Measurements from ENCODE around the gene MRPL17. TPM values are rescaled to one million over a fixed set of nuclear protein-coding genes. Genes with fewer than 3 reads are reported as not detected.

The MRPL17 gene
- total and polyA plus RNA-seq, 10 of the 15 experiments (the other 5 are each of a cell fraction or from before 2014, with no cell fraction given): 60.3 to 171 (median 94.8) TPM

DNA sequence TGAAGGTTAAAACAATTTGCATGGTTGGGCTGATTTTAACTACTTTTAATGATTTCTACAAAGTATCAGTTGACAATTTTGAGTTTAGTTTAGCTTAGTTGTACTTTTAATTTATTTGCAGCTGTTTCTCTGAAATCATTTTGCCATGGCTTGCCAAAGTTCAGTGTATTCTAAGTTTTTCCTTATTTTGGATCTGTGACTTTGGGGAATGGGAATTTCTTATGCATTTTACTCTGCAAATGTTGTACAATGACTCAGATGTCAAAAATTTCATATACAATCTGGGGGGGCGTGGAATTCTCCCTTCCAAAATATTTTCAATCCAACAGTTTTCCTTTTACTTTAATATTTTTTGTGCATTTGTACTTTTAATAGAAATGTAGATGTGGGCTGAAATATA is 18.6 kb downstream of the MRPL17 start:
- no peaks in the 10 kb centered on the region for H3K27me3 ChIP-seq (replicated peaks in 1 of 2; ENCODE audit: control insufficient read depth in 2 of 2, insufficient read depth in 2 of 2, low read length in 1 of 2)
- POLR2A ChIA-PET: interaction anchor here (1.3 kb wide), 1 partner anchor 19 kb away, joined by 3 read pairs; the partner anchor contains the start of gene MRPL17
- no peak overlapping the region for H2AFZ ChIP-seq (ENCODE audit: control insufficient read depth, low read depth, low read length)
- H3K36me3 ChIP-seq (ENCODE audit: control insufficient read depth in 2 of 2, insufficient read depth in 2 of 2, low read length in 1 of 2): no peaks in the 10 kb centered on the region
- DNase-seq (ENCODE audit: low read depth, low spot score) (no peak), ATAC-seq (no peak), FAIRE-seq (no peak)
- H3K79me2 ChIP-seq (ENCODE audit: control insufficient read depth, insufficient read depth, low read length): no peaks in the 10 kb centered on the region
- no peak overlapping the region for H3K4me3 ChIP-seq
- no peak overlapping the region for H3K9ac ChIP-seq (ENCODE audit: control insufficient read depth, insufficient read depth, low read length)
- H3K9me3 ChIP-seq (replicated peaks; ENCODE audit: control insufficient read depth, insufficient read depth, low read length): no peaks in the 10 kb centered on the region
- RAD21 ChIA-PET (ENCODE audit: unreplicated experiment): no interaction called here
- CTCF ChIA-PET: interaction anchor here (0.6 to 1.1 kb wide), 3 partner anchors 10 to 90 kb away, joined by 3 read pairs; no protein-coding TSS in a partner anchor
- WGBS (ENCODE audit: insufficient coverage, insufficient replicate concordance, low lambda C conversion rate, missing lambda C conversion rate): 0% methylated on average over 1 of the region's 1 CpG
- H3K4me2 ChIP-seq (ENCODE audit: control insufficient read depth, insufficient read depth): no peak overlapping the region
- no peak overlapping the region for H3K27ac ChIP-seq (ENCODE audit: control insufficient read depth, insufficient read depth)
- no TSS peak for BruUV-seq (replicated peaks)
- in situ Hi-C loops (cut with MboI) (no loop called here), intact Hi-C loops (cut with micrococcal nuclease; ENCODE audit: unreplicated experiment) (no loop called here)
- H4K20me1 ChIP-seq (ENCODE audit: control insufficient read depth, insufficient read depth): no peaks in the 10 kb centered on the region
- H3K4me1 ChIP-seq (ENCODE audit: control insufficient read depth, insufficient read depth, low read length): no peaks in the 10 kb centered on the region
- SMC1A ChIA-PET (ENCODE audit: uncharacterized antibody, unreplicated experiment): interaction anchor here (0.9 to 1.3 kb wide), 2 partner anchors 46 to 285 kb away, joined by 3 to 4 read pairs; partner anchors contain the start of gene TPP1
- TF ChIP-seq PAX8 (IDR thresholded peaks at IDR 0.05) (no peak), MXI1 (IDR thresholded peaks at IDR 0.05; ENCODE audit: low read depth, low read length) (no peak), POLR2AphosphoS5 (IDR thresholded peaks at IDR 0.05; ENCODE audit: low read length) (no peak)

DNA sequence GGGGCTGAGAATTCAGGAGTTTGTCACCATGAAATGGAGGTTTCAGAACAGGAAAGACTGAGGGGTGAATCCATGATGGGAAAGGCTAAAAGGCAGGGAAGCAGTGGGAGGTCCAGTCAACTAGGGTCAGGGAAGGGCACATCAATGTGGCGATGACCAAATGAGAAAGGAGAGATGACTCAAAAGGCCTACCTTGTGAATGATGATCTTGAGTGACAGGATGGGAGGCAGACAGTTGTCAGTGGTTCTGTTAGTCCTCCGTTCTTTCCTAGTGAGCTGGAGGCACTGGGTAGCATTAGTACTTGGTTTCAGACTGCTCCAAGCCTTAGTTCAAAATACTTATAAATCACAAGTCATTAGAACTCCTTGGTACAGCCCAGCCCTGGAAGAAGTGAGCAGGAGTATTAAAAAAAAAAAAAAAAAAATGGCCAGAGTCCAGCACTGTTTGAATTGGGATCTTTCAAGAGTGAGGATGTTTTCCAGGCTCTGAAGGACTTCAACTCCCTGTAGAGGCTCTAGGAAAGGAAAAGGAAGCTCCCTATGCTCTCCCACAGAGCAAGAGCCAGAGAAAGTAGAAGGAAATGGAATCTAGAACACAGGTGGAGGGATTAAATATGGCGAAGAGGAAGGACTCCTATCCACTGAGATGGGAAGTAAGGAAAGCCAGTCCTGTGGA is 19.2 kb downstream of the MRPL17 start:
- H2AFZ ChIP-seq (ENCODE audit: control insufficient read depth, low read depth, low read length): peak overlapping the region; percentile 31; the same call in 1 of the 2 replicates
- no peaks in the 10 kb centered on the region for H4K20me1 ChIP-seq (ENCODE audit: control insufficient read depth, insufficient read depth)
- H3K27me3 ChIP-seq (replicated peaks in 1 of 2; ENCODE audit: control insufficient read depth in 2 of 2, insufficient read depth in 2 of 2, low read length in 1 of 2): no peaks in the 10 kb centered on the region
- TF ChIP-seq, protein P1, sequence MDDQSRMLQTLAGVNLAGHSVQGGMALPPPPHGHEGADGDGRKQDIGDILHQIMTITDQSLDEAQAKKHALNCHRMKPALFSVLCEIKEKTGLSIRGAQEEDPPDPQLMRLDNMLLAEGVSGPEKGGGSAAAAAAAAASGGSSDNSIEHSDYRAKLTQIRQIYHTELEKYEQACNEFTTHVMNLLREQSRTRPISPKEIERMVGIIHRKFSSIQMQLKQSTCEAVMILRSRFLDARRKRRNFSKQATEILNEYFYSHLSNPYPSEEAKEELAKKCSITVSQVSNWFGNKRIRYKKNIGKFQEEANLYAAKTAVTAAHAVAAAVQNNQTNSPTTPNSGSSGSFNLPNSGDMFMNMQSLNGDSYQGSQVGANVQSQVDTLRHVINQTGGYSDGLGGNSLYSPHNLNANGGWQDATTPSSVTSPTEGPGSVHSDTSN (IDR thresholded peaks at IDR 0.05; ENCODE audit: insufficient replicate concordance, low read depth, low read length): peak; percentile 10
- TF ChIP-seq, protein P2, sequence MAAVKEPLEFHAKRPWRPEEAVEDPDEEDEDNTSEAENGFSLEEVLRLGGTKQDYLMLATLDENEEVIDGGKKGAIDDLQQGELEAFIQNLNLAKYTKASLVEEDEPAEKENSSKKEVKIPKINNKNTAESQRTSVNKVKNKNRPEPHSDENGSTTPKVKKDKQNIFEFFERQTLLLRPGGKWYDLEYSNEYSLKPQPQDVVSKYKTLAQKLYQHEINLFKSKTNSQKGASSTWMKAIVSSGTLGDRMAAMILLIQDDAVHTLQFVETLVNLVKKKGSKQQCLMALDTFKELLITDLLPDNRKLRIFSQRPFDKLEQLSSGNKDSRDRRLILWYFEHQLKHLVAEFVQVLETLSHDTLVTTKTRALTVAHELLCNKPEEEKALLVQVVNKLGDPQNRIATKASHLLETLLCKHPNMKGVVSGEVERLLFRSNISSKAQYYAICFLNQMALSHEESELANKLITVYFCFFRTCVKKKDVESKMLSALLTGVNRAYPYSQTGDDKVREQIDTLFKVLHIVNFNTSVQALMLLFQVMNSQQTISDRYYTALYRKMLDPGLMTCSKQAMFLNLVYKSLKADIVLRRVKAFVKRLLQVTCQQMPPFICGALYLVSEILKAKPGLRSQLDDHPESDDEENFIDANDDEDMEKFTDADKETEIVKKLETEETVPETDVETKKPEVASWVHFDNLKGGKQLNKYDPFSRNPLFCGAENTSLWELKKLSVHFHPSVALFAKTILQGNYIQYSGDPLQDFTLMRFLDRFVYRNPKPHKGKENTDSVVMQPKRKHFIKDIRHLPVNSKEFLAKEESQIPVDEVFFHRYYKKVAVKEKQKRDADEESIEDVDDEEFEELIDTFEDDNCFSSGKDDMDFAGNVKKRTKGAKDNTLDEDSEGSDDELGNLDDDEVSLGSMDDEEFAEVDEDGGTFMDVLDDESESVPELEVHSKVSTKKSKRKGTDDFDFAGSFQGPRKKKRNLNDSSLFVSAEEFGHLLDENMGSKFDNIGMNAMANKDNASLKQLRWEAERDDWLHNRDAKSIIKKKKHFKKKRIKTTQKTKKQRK (IDR thresholded peaks at IDR 0.05; ENCODE audit: low read depth, low read length): no peak
- TF ChIP-seq CEBPB (IDR thresholded peaks at IDR 0.05; ENCODE audit: borderline replicate concordance in 1 of 2, low read depth in 2 of 2, low read length in 2 of 2) (no peak), ZNF24 (IDR thresholded peaks at IDR 0.05) (no peak)
- TF ChIP-seq, protein P3, sequence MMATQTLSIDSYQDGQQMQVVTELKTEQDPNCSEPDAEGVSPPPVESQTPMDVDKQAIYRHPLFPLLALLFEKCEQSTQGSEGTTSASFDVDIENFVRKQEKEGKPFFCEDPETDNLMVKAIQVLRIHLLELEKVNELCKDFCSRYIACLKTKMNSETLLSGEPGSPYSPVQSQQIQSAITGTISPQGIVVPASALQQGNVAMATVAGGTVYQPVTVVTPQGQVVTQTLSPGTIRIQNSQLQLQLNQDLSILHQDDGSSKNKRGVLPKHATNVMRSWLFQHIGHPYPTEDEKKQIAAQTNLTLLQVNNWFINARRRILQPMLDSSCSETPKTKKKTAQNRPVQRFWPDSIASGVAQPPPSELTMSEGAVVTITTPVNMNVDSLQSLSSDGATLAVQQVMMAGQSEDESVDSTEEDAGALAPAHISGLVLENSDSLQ (IDR thresholded peaks at IDR 0.05): peak; percentile 55
- DNase-seq (ENCODE audit: low read depth, low spot score): no peak
- in situ Hi-C loops (cut with MboI) (no loop called here), intact Hi-C loops (cut with micrococcal nuclease; ENCODE audit: unreplicated experiment) (no loop called here)
- POLR2A ChIA-PET: interaction anchor here (1.3 kb wide), 1 partner anchor 19 kb away, joined by 3 read pairs; the partner anchor contains the start of gene MRPL17
- FAIRE-seq: no peak
- H3K4me2 ChIP-seq (ENCODE audit: control insufficient read depth, insufficient read depth): no peak overlapping the region
- no TSS peak for BruUV-seq (replicated peaks)
- SMC1A ChIA-PET (ENCODE audit: uncharacterized antibody, unreplicated experiment): interaction anchor here (0.9 to 1.3 kb wide), 2 partner anchors 45 to 285 kb away, joined by 3 to 4 read pairs; partner anchors contain the start of gene TPP1
- CTCF ChIA-PET: interaction anchor here (0.6 to 1.1 kb wide), 4 partner anchors 11 to 90 kb away, joined by 3 read pairs; no protein-coding TSS in a partner anchor
- RAD21 ChIA-PET (ENCODE audit: unreplicated experiment): no interaction called here
- no peak overlapping the region for H3K27ac ChIP-seq (ENCODE audit: control insufficient read depth, insufficient read depth)
- H3K79me2 ChIP-seq (ENCODE audit: control insufficient read depth, insufficient read depth, low read length): no peaks in the 10 kb centered on the region
- no peaks in the 10 kb centered on the region for H3K4me1 ChIP-seq (ENCODE audit: control insufficient read depth, insufficient read depth, low read length)
- WGBS (ENCODE audit: insufficient coverage, insufficient replicate concordance, low lambda C conversion rate, missing lambda C conversion rate): 100% methylated on average over 2 of the region's 3 CpGs
- no peak for ATAC-seq
- no peaks in the 10 kb centered on the region for H3K36me3 ChIP-seq (ENCODE audit: control insufficient read depth in 2 of 2, insufficient read depth in 2 of 2, low read length in 1 of 2)
- no peak overlapping the region for H3K4me3 ChIP-seq
- H3K9ac ChIP-seq (ENCODE audit: control insufficient read depth, insufficient read depth, low read length): no peak overlapping the region
- no peaks in the 10 kb centered on the region for H3K9me3 ChIP-seq (replicated peaks; ENCODE audit: control insufficient read depth, insufficient read depth, low read length)

Data from GM12878 (cell line).